B cell (primary cell): Measurements from ENCODE around the gene EXD2. TPM values are rescaled to one million over a fixed set of nuclear protein-coding genes. Genes with fewer than 3 reads are reported as not detected.
"Not testable (repeated sequence)": the region's sequence is repeated elsewhere in the genome, so short reads cannot be mapped to it uniquely, and the experiment has no call there.

ENCODE experiments used
- ATAC-seq: fragments of 200-7000 bp; cut with Tn5 transposase; one replicate; pipeline ENCODE4 v1.10.0; 2021; ENCODE audit warnings: low read depth, mild to moderate bottlenecking, moderate number of reproducible peaks, moderate library complexity
- CTCF ChIA-PET: fragments of 350-600 bp; sonication (Branson Sonifier 250); formaldehyde crosslinking; loops from one replicate; lab custom pipeline; 2021; ENCODE audit warnings: antibody characterized with exemption, inconsistent platforms; lab: Charles Lee
- POLR2A ChIA-PET: fragments of 350-600 bp; sonication (Branson Sonifier 250); formaldehyde crosslinking; loops from one replicate; lab custom pipeline; 2021; ENCODE audit warnings: antibody characterized with exemption; lab: Charles Lee
- DNase-seq: peaks from one replicate; pipeline ENCODE4 v3.0.0; 2013
- H2AFZ ChIP-seq: 2 replicates; pipeline ENCODE4 v1.6.1; 2012; ENCODE audit warnings: mild to moderate bottlenecking, low read depth, low read length; ENCODE audit not compliant: insufficient read depth, poor library complexity, severe bottlenecking
- H3K27ac ChIP-seq, 2 donors: 1 replicate in 1 of 2; 2 replicates in 1 of 2; pipeline ENCODE4 v1.5.1; 2012 to 2013; ENCODE audit warnings: low read length in 2 of 2, mild to moderate bottlenecking in 2 of 2, moderate library complexity in 1 of 2
- H3K27me3 ChIP-seq, 4 experiments: fragments of 200-600 bp in 1 of 4; sonication (generic) in 1 of 4; replicated peaks in 1 of 4; 1 replicate in 2 of 4; 2 replicates in 2 of 4; pipeline versions ENCODE4 v1.6.1 to v1.7.0; 2013 to 2016; ENCODE audit warnings: low read length in 3 of 4, mild to moderate bottlenecking in 2 of 4, mixed read lengths in 1 of 4, moderate library complexity in 1 of 4; ENCODE audit not compliant: insufficient read depth in 4 of 4, control insufficient read depth in 3 of 4; ENCODE audit errors: control extremely low read depth in 1 of 4
- H3K36me3 ChIP-seq, 2 experiments: replicated peaks in 1 of 2; 1 replicate in 1 of 2; 2 replicates in 1 of 2; pipeline versions ENCODE4 v1.6.1 to v1.7.1; 2013; ENCODE audit warnings: low read length in 1 of 2; ENCODE audit not compliant: insufficient read depth in 2 of 2, control insufficient read depth in 1 of 2; ENCODE audit errors: control extremely low read depth in 1 of 2, extremely low read depth in 1 of 2
- H3K4me1 ChIP-seq, 2 donors: fragments of 200-600 bp in 1 of 2; sonication (generic) in 1 of 2; 1 replicate in 1 of 2; 2 replicates in 1 of 2; pipeline versions ENCODE4 v1.5.1 to v1.6.1; 2013 to 2017; ENCODE audit warnings: low read length in 2 of 2; ENCODE audit not compliant: control insufficient read depth in 2 of 2, insufficient read depth in 2 of 2
- H3K4me2 ChIP-seq: replicated peaks from 2 replicates; pipeline ENCODE3; 2012; ENCODE audit warnings: mild to moderate bottlenecking, low read depth, low read length; ENCODE audit not compliant: poor library complexity, severe bottlenecking
- H3K4me3 ChIP-seq, 5 experiments: fragments of 200-600 bp in 1 of 5; sonication (generic) in 1 of 5; 1 replicate in 3 of 5; 2 replicates in 2 of 5; pipeline versions ENCODE4 v1.5.1 to v1.7.0; 2011 to 2016; ENCODE audit warnings: low read length in 4 of 5, mild to moderate bottlenecking in 4 of 5, low read depth in 2 of 5, control low read depth in 1 of 5, moderate library complexity in 1 of 5; ENCODE audit not compliant: insufficient read depth in 1 of 5; ENCODE audit errors: control extremely low read depth in 1 of 5, extremely low read depth in 1 of 5
- H3K79me2 ChIP-seq: fragments of 200-600 bp; sonication (generic); one replicate; pipeline ENCODE4 v1.6.0; 2016; ENCODE audit warnings: low read length; ENCODE audit not compliant: control insufficient read depth, insufficient read depth
- H3K9ac ChIP-seq: fragments of 200-600 bp; sonication (generic); 2 replicates; pipeline ENCODE4 v1.6.1; 2017; ENCODE audit warnings: mild to moderate bottlenecking, low read length, moderate library complexity
- H3K9me3 ChIP-seq, 3 donors: one replicate each; pipeline versions ENCODE4 v1.6.1 to v1.7.1; 2013; ENCODE audit warnings: low read length in 2 of 3; ENCODE audit not compliant: control insufficient read depth in 2 of 3, insufficient read depth in 1 of 3; ENCODE audit errors: control extremely low read depth in 1 of 3
- H4K20me1 ChIP-seq: 2 replicates; pipeline ENCODE4 v1.6.0; 2012; ENCODE audit warnings: mild to moderate bottlenecking, low read length; ENCODE audit not compliant: insufficient read depth, control insufficient read depth, poor library complexity, severe bottlenecking
- H3K27ac Mint-ChIP-seq: one replicate; pipeline ENCODE4 v1.8.0; 2021; ENCODE audit warnings: mixed read lengths
- H3K27me3 Mint-ChIP-seq: one replicate; pipeline ENCODE4 v1.8.0; 2021; ENCODE audit warnings: mixed read lengths
- H3K4me1 Mint-ChIP-seq: one replicate; pipeline ENCODE4 v1.8.0; 2021; ENCODE audit warnings: mixed read lengths
- H3K4me3 Mint-ChIP-seq: one replicate; pipeline ENCODE4 v1.8.0; 2021; ENCODE audit warnings: mixed read lengths
- H3K9me3 Mint-ChIP-seq: one replicate; pipeline ENCODE4 v1.8.0; 2022; ENCODE audit warnings: mixed read lengths; ENCODE audit not compliant: insufficient read depth
- EZH2 ChIP-seq: IDR thresholded peaks from 2 replicates; pipeline ENCODE4 v1.6.1; 2012; ENCODE audit warnings: borderline replicate concordance, low read depth, mild to moderate bottlenecking, moderate library complexity, low read length; ENCODE audit not compliant: insufficient read depth, poor library complexity, severe bottlenecking
- WGBS: methylation state at CpG from one replicate; pipeline ENCODE4 v1.1.5; 2013; ENCODE audit warnings: missing lambda C conversion rate; ENCODE audit not compliant: insufficient coverage; 5-methylcytosine and 5-hydroxymethylcytosine counted together
- intact Hi-C: fragments of 100-400 bp; cut with micrococcal nuclease; formaldehyde crosslinking; loops from one replicate; pipeline ENCODE4 v1.10.0; 2022
- polyA plus RNA-seq: library from polyadenylated mRNA; depleted of rRNA; stranded (reverse); fragments of >200 nt; gene quantifications from 2 replicates; pipeline ENCODE4 v1.2.3, GENCODE V29; 2012
- total RNA-seq, 2 donors: library from RNA; stranded (reverse); fragments of 120-200 nt in 1 of 2; gene quantifications; 1 replicate in 1 of 2; 2 replicates in 1 of 2; pipeline versions ENCODE4 v1.2.3 to v1.2.4, GENCODE V29; 2013 to 2022
- TF ChIP-seq, protein P1 (sequence below): fragments of 200-600 bp; IDR thresholded peaks from one replicate; pipeline ENCODE4 v1.8.0; 2022; ENCODE audit warnings: antibody characterized with exemption, mild to moderate bottlenecking

EXD2 gene
- total and polyA plus RNA-seq, 2 donors (not counting 1 experiment from before 2014, with no cell fraction given), result 3.6 to 10.0 TPM

DNA sequence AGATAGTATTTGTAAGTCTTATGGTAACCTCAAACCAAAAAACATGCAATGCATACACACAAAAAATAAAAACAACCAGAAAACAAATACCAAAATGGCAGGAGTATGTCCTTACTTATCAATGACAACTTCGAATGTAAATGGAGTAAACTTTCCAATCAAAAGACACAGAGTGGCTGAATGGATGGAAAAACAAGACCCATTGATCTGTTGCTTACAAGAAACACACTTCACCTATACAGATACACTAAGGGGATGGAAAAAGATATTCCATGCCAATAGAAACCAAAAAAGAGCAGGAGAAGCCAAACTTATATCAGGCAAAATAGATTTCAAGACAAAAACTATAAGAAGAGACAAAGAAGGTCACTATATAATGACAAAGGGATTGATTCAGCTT, 29.7 kb upstream of the EXD2 start:
- peaks cover 0 to 2% (median 1%) of the 10 kb centered on the region in 3 donors for H3K9me3 ChIP-seq
- Mint-ChIP-seq H3K27me3 (peaks cover 51% of the 10 kb centered on the region), H3K27ac (no peak overlapping the region), H3K4me1 (no peaks in the 10 kb centered on the region), H3K4me3 (no peak overlapping the region), H3K9me3 (peaks cover 17% of the 10 kb centered on the region)
- no peak for DNase-seq
- no peaks in the 10 kb centered on the region for H3K4me1 ChIP-seq
- no peaks in the 10 kb centered on the region for H3K79me2 ChIP-seq
- no peak for ATAC-seq
- no peak overlapping the region for H2AFZ ChIP-seq
- H3K36me3 ChIP-seq, result no peaks in the 10 kb centered on the region
- no peak overlapping the region for H3K27ac ChIP-seq
- no peaks in the 10 kb centered on the region for H4K20me1 ChIP-seq
- POLR2A ChIA-PET, result no interaction called here
- H3K9ac ChIP-seq, result no peak overlapping the region
- H3K27me3 ChIP-seq, result peaks cover 0 to 15% (median 4%) of the 10 kb centered on the region in 4 experiments
- H3K4me3 ChIP-seq, result no peak overlapping the region
- WGBS, result no CpG with 5 or more reads among the region's 1 CpG
- CTCF ChIA-PET, result no interaction called here
- intact Hi-C loops, result no loop called here
- H3K4me2 ChIP-seq, result no peak overlapping the region
- TF ChIP-seq EZH2, result no peak
- TF ChIP-seq, protein P1, sequence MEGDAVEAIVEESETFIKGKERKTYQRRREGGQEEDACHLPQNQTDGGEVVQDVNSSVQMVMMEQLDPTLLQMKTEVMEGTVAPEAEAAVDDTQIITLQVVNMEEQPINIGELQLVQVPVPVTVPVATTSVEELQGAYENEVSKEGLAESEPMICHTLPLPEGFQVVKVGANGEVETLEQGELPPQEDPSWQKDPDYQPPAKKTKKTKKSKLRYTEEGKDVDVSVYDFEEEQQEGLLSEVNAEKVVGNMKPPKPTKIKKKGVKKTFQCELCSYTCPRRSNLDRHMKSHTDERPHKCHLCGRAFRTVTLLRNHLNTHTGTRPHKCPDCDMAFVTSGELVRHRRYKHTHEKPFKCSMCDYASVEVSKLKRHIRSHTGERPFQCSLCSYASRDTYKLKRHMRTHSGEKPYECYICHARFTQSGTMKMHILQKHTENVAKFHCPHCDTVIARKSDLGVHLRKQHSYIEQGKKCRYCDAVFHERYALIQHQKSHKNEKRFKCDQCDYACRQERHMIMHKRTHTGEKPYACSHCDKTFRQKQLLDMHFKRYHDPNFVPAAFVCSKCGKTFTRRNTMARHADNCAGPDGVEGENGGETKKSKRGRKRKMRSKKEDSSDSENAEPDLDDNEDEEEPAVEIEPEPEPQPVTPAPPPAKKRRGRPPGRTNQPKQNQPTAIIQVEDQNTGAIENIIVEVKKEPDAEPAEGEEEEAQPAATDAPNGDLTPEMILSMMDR, result no peak

DNA sequence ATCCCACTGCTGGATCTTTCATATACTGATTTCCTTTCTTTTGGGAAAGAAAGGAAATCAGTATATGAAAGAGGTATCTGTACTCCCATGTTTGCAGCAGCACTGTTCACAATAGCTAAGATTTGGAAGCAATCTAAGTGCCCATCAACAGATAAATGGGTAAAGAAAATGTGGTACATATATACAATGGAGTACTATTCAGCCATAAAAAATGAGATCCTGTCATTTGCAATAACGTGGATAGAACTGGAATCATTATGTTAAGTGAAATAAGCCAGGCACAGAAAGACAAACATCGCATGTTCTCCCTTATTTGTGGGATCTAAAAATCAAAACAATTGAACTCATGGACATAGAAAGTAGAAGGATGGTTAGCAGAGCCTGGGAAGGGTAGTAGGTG, 25.5 kb upstream of the EXD2 start:
- H3K4me3 Mint-ChIP-seq, H3K9me3 ChIP-seq, H3K27ac ChIP-seq, H3K4me3 ChIP-seq, H2AFZ ChIP-seq, H3K4me1 Mint-ChIP-seq, H3K36me3 ChIP-seq, H3K4me2 ChIP-seq, ATAC-seq, H4K20me1 ChIP-seq, DNase-seq, H3K27me3 ChIP-seq, intact Hi-C loops, H3K79me2 ChIP-seq, CTCF ChIA-PET, H3K27ac Mint-ChIP-seq, H3K9ac ChIP-seq, H3K4me1 ChIP-seq: not testable (repeated sequence)
- H3K9me3 Mint-ChIP-seq, result peaks cover 17% of the 10 kb centered on the region
- H3K27me3 Mint-ChIP-seq, result peaks cover 40% of the 10 kb centered on the region
- WGBS, result 86% methylated on average over 2 of the region's 2 CpGs
- POLR2A ChIA-PET, result interaction anchor here (0.7 kb wide), 1 partner anchor 19 kb away, joined by 3 read pairs; no protein-coding TSS in a partner anchor
